ENCODE measurements around the gene AP3S2.
"Not testable (repeated sequence)": the region's sequence is repeated elsewhere in the genome, so short reads cannot be mapped to it uniquely, and the experiment has no call there.

AP3S2 gene

DNA sequence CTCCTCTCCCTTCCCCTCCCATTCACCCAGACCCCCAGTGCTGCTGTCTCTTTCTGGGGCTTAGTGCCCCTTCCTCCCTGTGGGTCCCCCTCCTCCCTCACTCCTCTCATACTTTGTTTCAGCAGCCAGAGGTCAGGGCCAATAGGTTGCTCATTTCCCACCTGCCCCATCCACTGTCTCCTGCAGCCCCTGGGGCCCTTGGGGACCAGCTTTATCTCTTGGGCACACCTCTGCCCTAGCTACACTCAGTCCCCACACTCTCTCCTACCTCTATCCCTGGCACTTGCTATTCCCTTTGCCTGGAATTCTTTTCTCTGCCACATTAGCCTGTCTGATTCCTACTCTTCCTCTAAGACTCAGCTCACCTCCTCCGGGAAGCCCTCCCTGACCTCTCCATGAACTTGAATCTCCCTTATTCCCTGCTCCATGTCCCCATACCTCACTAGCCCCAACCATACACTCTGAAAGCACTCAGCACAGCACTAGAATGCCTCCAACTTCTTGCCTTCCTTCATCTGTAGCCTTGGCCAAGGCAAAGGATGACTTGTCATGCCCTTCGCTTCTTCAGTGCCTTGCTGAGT lies 93.8 kb downstream of the AP3S2 start:
- DNase-seq (ENCODE audit: low read depth, low spot score), result no peak

DNA sequence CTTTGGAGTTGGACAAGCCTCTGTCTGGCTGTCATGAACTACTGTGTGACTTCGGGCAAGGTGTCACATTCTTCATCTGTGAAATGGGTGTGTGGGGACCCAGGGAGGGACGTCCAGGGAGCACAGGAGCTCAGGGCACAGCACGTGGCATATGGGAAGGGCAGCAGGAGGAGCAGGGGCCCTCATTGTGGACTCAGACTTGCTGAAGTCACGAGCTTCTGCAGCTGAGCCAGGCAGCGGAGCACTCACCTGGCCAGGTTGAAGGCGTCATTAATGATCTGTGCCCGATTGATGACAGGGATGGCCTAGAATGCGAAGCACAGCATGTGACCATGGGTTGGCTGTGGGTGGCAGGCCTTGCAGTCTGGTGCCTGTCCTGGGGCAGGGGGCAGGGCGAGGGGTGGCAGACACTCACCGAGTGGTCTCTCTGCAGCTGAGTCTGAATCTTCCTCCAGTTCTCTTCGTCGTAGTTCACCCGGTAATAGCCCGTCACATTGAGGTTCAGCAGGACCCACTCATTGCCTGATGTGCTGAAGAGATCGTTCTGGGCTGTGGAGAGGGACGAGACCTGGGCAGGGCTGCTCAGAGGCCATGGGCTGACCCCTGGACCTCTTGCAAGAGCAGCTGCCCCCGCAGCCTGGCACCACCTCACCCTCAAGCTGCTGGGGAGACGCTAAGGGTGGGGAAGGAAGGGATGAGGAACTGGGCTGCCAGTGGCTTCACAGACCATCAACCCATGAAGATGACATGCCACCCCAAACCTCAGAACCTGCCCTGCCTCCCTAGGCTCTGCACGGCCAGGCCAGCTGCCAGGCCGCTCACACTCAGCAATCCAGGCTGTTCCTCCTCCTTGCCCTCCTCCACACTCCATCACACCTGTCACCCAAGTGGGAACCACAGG lies 94.5 kb downstream of the AP3S2 start:
- DNase-seq (ENCODE audit: low read depth, low spot score), result no peak

DNA sequence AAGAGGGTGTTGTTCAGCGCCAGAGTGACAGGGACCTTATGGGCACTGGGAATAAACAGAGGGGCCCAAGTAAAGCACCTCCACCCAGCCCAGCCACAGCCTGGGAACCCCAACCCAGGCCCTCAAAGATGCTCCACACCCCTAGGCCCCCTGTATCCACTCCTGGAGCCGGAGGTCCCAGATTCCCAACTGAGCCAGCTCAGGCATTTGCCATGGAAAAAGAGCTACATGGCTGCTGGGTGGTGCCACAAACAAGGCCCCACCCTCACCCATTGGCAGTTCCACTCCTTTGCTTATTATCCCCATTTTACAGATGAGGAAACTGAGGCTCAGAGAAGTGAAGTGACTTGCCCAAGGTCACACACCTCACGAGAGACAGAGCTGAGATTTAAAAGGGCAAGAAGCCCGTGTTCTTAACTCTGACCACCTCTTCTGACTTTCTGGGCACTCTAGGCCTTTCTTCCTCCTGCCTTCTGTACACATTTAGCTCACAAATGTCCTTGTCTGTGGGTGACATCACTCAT lies 96.1 kb downstream of the AP3S2 start:
- DNase-seq (ENCODE audit: low read depth, low spot score), result no peak

DNA sequence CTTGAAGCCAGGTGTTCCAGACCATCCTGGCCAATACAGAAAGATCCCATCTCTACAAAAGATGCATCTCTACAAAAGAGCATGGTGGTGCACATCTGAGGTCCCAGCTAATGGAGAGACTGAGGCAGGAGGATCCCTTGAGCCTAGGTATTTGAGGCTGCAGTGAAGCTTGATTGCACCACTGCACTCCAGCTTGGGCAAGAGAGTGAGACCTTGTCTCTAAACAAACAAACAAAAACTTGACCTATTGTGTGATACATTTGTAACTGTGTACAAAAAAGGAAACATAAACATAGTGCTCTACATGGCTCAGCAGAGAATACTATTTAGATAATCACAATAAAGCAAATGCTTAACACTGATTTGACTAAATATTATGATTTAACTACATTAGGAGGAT lies 97.8 kb downstream of the AP3S2 start:
- DNase-seq (ENCODE audit: low read depth, low spot score), result no peak

DNA sequence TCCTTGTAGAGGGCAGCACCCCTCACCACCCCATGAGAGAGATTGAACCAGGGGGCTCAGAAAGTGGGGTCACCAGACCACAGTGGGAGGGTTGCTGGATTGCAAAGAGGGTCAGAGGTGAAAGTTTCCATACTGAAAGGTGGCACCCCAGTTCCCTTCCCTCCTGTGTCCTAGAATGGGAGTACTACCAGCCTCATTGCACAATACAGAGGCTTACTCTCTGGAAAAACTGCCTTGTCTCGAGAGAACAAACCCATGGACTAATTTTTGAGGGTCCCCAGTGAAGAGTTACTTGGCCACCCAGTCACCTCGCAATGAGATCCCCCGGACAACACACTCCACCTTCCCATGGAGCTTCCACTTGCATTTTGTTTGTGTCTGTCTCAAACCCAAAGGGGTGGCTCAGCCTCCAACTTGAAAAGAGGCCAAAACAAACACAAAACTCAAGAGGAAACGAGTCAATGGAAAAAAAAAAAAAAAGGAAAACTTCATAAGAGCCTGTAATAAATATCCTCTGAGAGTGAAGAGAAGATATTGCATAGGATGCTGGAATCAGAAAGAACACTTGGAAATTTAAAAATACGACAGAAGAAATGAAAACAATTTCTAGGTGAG lies 99.1 kb downstream of the AP3S2 start:
- DNase-seq (ENCODE audit: low read depth, low spot score), result no peak

DNA sequence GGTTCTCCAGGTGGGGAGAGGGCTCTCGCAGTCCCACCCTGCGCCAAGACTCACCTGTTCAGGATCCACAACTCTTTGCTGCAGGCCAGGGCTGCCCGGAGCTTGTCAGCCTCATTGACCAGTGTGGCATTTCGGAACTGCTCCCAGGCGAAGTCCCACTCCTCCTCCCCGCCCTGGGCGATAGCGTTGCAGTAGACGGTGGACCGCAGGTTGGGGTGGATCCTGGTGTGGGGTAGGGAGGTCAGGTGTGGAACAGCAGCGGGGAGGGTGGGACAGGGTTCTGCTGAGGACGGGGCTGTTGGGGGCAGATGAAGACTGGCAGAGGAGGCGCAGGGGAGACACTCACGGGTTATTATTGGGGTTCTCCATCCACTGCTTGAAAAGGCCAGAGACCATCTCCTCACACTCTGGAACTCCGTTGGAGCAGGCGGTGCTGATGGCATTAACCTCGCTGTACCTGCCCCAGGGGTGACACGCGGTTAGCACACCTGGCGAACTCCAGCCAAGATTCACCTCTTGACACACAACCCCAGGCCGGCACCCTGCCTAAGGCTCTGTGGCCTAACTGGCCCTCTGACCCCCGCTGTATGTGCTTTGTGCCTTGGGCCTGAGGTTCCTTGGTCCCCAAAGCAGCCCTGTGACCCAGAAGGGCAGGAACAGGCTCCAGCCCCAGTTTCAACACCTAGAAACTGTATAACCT lies 101.5 kb downstream of the AP3S2 start:
- no peak for DNase-seq (ENCODE audit: low read depth, low spot score)

DNA sequence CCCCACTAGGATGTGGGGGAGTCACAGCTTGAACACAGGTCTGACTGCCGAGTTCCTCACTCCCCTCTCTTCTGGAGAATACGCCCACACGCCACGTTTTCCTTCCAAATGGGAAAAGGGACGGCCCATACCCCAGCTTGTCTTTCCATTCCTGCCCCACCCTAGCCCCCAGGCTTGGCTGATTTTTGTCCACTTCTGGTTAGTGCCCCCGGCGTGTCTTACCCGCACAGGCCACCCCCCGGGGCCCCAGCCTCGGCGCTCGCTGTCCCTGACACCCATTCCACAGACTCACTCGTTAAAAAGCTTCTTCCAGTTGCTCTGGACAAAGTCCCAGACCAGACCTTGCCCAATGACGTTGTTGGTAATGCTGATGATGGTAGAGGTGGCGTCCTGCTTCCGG lies 103.1 kb downstream of the AP3S2 start:
- no peak for DNase-seq (ENCODE audit: low read depth, low spot score)

DNA sequence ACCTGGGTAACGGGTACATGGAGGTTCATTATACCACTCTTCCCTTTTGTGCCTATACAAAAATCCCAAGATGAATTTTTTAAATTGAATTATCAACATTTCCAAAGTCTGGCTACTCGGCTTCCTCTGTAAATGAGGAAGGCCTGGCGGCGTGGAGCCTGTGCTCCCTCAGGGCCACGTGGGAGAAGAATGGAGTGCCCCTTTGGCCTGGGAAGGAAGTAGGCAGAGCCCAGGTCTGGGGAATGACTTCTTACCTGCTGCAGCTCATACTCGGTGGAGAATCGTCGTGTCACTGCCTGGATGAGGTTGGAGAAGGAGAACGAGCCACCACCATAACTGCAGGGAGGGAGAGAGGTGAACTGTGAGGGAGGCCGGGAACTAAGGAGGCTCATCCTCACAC lies 103.6 kb downstream of the AP3S2 start:
- no peak for DNase-seq (ENCODE audit: low read depth, low spot score)

DNA sequence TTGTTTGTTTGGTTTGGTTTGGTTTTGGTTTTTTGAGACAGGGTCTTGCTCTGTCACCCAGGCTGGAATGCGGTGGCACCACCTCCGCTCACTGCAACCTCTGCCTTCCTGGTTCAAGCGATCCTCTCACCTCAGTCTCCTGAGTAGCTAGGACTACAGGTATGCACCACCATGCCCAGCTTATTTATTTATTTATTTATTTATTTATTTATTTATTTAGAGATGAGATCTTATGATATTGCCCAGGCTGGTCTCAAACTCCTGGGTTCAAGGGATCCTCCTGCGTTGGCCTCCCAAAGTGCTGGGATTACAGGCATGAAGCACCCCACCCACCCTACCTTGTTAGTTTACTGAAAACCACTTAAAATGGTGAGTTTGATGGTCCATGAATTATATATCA lies 105.2 kb downstream of the AP3S2 start:
- not testable (repeated sequence) for DNase-seq (ENCODE audit: low read depth, low spot score)

DNA sequence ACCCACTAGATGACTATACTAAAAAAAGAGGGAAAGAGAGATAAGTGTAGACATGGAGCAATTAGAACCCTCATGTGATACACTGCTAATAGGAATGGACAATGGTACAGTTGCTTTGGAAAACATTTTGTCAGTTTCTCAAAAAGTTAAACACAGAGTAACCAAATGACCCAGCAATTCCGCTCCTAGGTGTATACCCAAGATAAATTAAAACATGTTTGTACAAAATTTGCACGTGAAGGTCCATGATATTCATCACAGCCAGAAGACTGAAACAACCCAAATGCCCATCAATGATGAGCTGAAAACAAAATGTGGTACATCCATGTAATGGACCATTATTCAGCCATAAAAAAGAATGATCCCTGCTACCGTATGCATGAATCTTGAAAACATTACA lies 105.8 kb downstream of the AP3S2 start:
- no peak for DNase-seq (ENCODE audit: low read depth, low spot score)

DNA sequence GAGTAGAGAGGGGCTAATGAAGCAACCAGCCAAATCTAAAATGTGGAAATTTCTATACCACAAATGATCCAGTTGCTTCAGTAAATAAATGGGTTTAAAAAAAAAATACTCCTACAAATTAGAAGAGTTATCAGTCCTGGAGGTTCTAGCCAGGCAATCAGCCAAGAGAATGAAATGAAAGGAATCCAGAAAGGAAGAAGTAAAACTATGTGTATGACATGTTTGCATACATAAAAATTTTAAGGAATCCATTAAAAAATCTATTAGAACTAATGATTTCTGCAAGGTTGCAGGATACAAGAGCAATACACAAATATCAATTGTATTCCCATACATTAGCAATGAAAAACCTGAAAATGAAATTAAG lies 108.0 kb downstream of the AP3S2 start:
- DNase-seq (ENCODE audit: low read depth, low spot score), result no peak

DNA sequence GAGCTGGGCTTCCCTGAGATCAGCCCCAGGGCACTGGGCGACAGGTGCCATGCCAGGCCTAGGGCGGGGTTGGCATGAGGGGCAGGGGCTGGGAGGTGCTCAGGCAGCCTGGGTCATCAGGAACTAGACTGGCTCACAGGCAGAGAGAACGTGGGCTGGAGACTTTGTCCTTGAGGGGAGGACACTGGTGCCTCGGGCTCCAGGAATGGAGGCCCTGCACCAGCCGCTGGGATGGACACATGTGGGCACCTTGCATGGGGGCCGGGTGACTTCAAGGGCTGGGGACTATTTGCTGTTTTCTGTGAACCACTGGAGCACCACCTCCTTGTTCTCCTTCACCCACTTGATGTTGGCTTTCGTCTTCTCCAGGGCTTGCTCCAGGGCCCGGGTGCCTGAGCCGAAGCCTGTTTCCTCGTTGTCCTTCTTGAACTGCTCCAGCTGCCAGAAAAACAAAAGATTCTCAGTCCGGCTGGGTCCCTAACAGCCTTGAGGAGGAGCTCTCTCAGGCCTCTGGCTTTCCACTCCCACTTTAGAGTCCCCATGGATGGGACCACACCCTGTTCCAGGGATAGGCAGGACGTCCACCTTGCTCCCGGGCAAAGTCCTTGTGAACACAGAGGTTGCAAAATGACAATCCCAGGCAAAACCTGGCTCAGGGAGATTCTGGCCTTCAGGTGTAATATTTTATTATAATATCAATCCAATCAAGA lies 108.6 kb downstream of the AP3S2 start:
- DNase-seq (ENCODE audit: low read depth, low spot score), result no peak

DNA sequence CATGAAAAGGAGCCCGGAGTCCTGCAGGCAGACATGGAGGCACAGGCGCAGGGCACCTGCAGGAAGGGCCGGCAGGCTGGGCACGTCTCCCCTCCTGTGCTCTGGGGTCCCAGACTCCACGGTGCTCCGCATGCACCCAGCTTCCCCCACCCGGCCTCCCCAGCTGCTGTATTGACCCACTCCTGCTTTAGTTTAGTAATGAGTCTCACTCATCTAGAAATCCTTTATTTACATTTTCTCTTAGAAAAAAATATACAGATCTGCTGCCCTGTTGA lies 109.2 kb downstream of the AP3S2 start:
- no peak for DNase-seq (ENCODE audit: low read depth, low spot score)

DNA sequence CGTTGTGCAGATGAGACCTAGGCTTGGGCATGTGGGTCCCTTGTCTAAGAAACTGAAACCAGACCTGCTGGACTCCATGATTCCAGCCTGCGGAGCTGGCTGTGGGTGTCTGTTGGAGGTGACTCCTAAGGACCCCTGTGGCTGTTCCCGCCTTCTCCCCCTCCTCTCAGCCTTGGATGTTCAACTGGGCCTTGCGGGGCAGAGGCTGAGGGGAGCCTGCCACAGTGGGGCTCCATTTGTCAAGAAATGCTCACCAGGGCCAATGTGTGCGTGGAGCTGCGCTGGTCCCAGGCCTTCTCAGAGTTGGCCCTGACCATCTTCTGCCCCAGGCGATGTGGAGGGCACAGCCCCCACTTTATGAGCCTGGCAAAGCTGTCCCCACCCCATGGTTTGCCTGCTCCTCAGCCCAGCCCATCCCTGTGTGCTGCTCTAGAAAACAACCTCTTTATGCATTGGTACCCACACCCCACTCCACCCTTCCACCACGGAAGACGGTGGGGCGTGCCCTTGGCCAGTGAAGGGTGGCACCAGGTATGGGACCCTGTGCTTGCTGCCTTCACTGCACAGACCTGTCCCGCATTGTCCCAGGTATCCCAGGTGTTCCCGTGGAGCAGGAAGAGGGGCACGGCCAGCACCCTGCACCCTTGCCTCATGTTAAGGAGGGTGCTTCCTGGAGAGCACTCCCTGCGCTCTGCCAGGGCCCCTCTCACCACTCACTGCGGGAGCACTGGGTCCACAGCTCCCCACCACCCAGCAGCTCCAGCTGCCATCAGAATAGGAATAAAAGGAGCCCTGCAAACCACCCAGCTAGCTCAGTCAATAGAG lies 109.7 kb downstream of the AP3S2 start:
- DNase-seq (ENCODE audit: low read depth, low spot score), result no peak

DNA sequence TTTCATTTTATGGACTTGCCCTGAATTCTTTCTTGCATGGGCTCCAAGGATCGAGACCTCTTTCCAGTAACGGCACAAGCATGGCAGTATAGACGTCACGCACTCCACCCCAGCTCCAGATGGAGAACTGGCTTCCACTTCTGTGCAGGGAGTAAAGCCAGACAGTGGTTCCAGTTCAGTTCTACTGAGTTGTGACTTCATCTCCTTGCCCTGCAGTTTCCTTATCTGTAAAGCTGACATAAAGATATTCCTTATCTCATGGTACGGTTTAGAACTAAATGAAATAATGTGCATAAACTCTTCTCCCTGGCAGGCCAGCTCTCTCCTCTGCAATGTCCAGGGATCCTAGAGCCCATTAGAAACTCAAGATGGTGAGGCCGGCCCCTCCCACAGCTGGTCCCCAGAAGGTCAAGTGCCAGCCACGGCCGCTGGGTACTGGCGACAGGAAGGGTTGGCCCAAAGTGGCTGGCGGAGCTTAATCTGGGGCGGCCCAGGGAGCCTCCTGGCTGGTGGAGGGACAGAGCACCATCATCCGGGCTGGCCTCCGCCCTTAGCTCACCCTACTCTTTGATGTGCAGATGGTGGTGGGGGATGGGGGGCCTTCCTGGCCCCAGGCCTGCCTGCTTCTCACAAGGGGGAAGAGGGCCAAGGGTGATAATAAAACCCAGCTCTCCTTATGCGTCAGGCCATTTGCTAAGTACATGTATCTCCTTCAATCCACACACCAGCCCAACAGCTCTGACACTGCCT lies 110.5 kb downstream of the AP3S2 start:
- no peak for DNase-seq (ENCODE audit: low read depth, low spot score)

DNA sequence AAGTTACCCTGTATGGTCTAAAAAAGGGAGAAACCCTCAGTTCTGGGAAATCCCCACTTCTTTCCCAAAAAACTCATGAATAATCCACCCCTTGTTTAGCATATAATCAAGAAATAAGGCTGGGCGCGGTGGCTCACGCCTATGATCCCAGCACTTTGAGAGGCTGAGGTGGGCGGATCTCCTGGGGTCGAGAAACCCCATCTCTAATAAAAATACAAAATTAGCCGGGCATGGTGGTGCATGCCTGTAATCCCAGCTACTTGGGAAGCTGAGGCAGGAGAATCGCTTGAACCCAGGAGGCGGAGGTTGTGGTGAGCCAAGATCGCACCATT lies 111.2 kb downstream of the AP3S2 start:
- not testable (repeated sequence) for DNase-seq (ENCODE audit: low read depth, low spot score)

DNA sequence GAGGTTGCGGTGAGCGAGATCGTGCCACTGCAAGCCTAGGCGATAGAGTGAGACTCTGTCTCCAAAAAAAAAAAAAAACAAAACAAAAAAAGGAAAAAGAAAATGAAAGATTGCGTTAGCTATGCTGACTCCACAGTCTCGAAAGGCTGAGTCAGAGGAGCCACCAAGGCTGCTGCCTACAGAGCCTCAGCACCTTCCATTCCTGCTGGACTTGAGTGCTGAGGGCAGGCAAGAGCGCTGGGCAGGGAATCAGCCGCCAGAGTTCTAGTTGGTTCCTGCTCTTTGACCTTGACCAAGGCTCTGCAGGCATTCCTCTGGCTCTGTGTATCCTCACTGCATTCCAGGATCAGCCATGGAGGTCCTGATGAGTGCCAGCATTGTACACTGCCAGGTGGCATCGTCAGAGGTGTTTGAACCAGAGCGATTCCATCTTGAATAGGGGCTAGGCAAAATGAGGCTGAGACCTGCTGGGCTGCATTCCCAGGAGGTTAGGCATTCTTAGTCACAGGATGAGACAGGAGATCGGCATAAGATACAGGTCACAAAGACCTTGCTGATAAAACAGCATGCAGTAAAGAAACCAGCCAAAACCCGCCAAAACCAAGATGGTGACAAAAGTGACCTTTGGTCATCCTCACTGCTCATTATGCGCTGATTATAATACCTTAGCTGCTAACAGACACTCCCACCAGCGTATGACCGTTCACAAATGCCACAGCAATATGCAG lies 111.7 kb downstream of the AP3S2 start:
- DNase-seq (ENCODE audit: low read depth, low spot score), result no peak

DNA sequence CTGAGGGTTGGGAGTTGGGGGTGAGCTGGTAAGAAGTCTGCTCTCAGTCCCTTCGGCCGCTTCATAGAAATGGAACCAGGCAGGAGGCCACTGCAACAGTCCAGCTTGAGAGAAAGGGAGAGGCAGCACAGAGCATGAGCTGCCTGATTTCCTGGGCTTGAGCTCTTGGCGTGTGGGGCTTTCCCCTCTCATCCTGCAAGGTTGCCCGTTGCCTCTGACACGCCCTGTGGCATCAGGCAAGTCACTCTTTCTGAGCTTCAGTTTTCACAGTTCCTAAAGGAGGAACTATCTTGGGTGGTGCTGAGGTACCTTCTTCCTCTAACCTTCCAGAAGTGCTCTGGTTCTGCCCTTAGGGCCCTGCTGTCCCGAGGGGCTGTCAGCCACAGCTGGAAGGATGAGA lies 112.7 kb downstream of the AP3S2 start:
- no peak for DNase-seq (ENCODE audit: low read depth, low spot score)

DNA sequence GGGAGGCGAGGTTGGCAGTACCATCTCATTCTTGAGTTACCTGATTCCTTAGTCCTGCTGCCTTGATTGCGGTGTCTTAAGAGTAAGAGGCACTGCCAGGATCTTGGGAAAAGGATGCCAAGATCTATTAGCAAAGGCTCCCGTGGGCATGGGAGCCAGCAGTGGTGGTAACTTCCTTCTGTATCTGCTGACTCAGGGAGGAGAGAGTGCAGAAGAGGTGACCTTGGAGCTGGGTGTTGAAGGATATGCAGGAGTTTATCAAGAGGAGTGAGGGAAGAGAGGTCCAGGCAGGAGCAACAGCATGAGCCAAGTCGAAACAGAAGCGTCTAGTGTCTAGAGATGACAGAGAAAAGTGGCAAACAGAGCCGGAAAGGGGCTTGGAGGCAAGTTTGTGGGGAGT lies 113.2 kb downstream of the AP3S2 start:
- no peak for DNase-seq (ENCODE audit: low read depth, low spot score)

Measured in activated naive CD8-positive, alpha-beta T cell treated with anti-CD3 and anti-CD28 coated beads, Interleukin-2, amount 50 U/mL, for 16 hours (primary cell).